Endodermal cell (in vitro differentiated cells): ENCODE measurements around the gene GPR15LG. TPM values are rescaled to one million over a fixed set of nuclear protein-coding genes. Genes with fewer than 3 reads are reported as not detected.

Experiments used
- DNase-seq: peaks from one replicate; pipeline ENCODE4 v3.0.0-alpha.2; 2017
- H3K27ac ChIP-seq: 2 replicates; pipeline ENCODE4 v1.5.1; 2013; ENCODE audit warnings: mild to moderate bottlenecking, low read depth, low read length, moderate library complexity
- H3K27me3 ChIP-seq: 2 replicates; pipeline ENCODE4 v1.6.1; 2013; ENCODE audit warnings: mild to moderate bottlenecking, low read length, moderate library complexity; ENCODE audit not compliant: insufficient read depth, control insufficient read depth, poor library complexity, severe bottlenecking
- H3K36me3 ChIP-seq: 2 replicates; pipeline ENCODE4 v1.7.0; 2013; ENCODE audit warnings: mild to moderate bottlenecking, low read length, moderate library complexity; ENCODE audit not compliant: control insufficient read depth, insufficient read depth
- H3K4me1 ChIP-seq: one replicate; pipeline ENCODE4 v1.7.0; 2013; ENCODE audit warnings: low read length; ENCODE audit not compliant: control insufficient read depth, insufficient read depth
- H3K4me3 ChIP-seq: 2 replicates; pipeline ENCODE4 v1.5.1; 2013; ENCODE audit warnings: mild to moderate bottlenecking, low read length, moderate library complexity
- H3K9ac ChIP-seq: 2 replicates; pipeline ENCODE4 v1.6.1; 2013; ENCODE audit warnings: mild to moderate bottlenecking, low read length, moderate library complexity; ENCODE audit not compliant: poor library complexity, severe bottlenecking; ENCODE audit errors: extremely low read depth
- H3K9me3 ChIP-seq: 2 replicates; pipeline ENCODE4 v1.6.1; 2013; ENCODE audit warnings: mild to moderate bottlenecking, low read length, moderate library complexity; ENCODE audit not compliant: control insufficient read depth
- H3K27ac Mint-ChIP-seq: 2 replicates; pipeline ENCODE4 v1.8.0; 2020; ENCODE audit warnings: mixed read lengths
- H3K27me3 Mint-ChIP-seq: 2 replicates; pipeline ENCODE4 v1.8.0; 2021; ENCODE audit warnings: mild to moderate bottlenecking, mixed read lengths; ENCODE audit not compliant: insufficient read depth
- H3K36me3 Mint-ChIP-seq: 2 replicates; pipeline ENCODE4 v1.8.0; 2020; ENCODE audit warnings: low read depth, mixed read lengths
- H3K4me1 Mint-ChIP-seq: 2 replicates; pipeline ENCODE4 v1.8.0; 2020; ENCODE audit warnings: mixed read lengths
- H3K4me3 Mint-ChIP-seq: 2 replicates; pipeline ENCODE4 v1.8.0; 2020; ENCODE audit warnings: mild to moderate bottlenecking, moderate library complexity, mixed read lengths
- H3K9me3 Mint-ChIP-seq: 2 replicates; pipeline ENCODE4 v1.8.0; 2020; ENCODE audit warnings: mild to moderate bottlenecking, mixed read lengths
- WGBS, 2 experiments: methylation state at CpG; one replicate each; pipeline versions ENCODE4 v1.1.5 to v1.1.7; 2013; ENCODE audit warnings: missing lambda C conversion rate in 2 of 2, mixed read lengths in 1 of 2; ENCODE audit not compliant: insufficient coverage in 1 of 2, insufficient read length in 1 of 2; 5-methylcytosine and 5-hydroxymethylcytosine counted together
- total RNA-seq, 2 donors: library from RNA; stranded (reverse); fragmentation: NEBNext Ultra II Directional in 1 of 2; extraction: Animal tissue kit (Norgen Biotek cat#: 25700) in 1 of 2; gene quantifications; 2 replicates in 1 of 2; 3 replicates in 1 of 2; pipeline ENCODE4 v1.2.1, GENCODE V29; 2021
- TF ChIP-seq, protein P1 (sequence below): fragments of 200-600 bp; sonication (generic); conservative IDR thresholded peaks from 2 replicates; pipeline ENCODE4 v1.5.0; 2021; ENCODE audit warnings: antibody characterized with exemption, mild to moderate bottlenecking

The GPR15LG gene
- total RNA-seq, 2 donors from 2014 or later: not detected

DNA sequence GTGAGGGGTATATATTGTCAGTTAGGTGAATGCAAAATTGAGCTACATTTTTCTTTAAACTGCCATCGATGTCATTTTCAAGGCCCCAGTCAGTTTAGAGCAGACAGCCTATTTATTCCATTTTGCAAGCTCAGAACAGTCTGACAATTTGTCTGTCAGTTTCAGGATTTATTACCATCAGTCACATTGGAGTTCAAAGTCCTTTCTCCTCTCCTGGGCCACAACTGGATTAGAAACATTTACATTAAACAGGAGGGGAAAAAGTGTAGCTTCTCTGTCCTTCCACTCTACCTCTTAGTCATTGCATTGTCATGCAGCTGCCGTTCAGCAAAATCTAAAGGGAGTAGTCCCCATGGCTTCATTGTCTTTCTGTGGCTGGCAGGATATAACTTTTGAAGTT is 37.8 kb upstream of the GPR15LG start:
- H3K9ac ChIP-seq: no peak overlapping the region
- no peak overlapping the region for H3K27ac Mint-ChIP-seq
- H3K4me3 Mint-ChIP-seq: no peak overlapping the region
- no peak overlapping the region for H3K27ac ChIP-seq
- 84 to 100% methylated on average over 1 to 2 of the region's 2 CpGs for WGBS, 2 experiments
- H3K36me3 ChIP-seq: no peaks in the 10 kb centered on the region
- no peaks in the 10 kb centered on the region for H3K9me3 ChIP-seq
- TF ChIP-seq, protein P1, sequence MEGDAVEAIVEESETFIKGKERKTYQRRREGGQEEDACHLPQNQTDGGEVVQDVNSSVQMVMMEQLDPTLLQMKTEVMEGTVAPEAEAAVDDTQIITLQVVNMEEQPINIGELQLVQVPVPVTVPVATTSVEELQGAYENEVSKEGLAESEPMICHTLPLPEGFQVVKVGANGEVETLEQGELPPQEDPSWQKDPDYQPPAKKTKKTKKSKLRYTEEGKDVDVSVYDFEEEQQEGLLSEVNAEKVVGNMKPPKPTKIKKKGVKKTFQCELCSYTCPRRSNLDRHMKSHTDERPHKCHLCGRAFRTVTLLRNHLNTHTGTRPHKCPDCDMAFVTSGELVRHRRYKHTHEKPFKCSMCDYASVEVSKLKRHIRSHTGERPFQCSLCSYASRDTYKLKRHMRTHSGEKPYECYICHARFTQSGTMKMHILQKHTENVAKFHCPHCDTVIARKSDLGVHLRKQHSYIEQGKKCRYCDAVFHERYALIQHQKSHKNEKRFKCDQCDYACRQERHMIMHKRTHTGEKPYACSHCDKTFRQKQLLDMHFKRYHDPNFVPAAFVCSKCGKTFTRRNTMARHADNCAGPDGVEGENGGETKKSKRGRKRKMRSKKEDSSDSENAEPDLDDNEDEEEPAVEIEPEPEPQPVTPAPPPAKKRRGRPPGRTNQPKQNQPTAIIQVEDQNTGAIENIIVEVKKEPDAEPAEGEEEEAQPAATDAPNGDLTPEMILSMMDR: no peak
- no peaks in the 10 kb centered on the region for H3K36me3 Mint-ChIP-seq
- H3K27me3 Mint-ChIP-seq: peaks cover 23% of the 10 kb centered on the region
- H3K9me3 Mint-ChIP-seq: no peaks in the 10 kb centered on the region
- peaks cover 18% of the 10 kb centered on the region for H3K27me3 ChIP-seq
- no peaks in the 10 kb centered on the region for H3K4me1 ChIP-seq
- H3K4me1 Mint-ChIP-seq: peaks cover 6% of the 10 kb centered on the region
- DNase-seq: no peak
- H3K4me3 ChIP-seq: no peak overlapping the region

- no peaks in the 10 kb centered on the region for H3K9me3 ChIP-seq
- peaks cover 9% of the 10 kb centered on the region for H3K36me3 ChIP-seq
- H3K4me3 ChIP-seq: no peak overlapping the region
- WGBS, 2 experiments: 89 to 90% methylated on average over 1 to 2 of the region's 2 CpGs
- H3K27me3 ChIP-seq: peaks cover 10% of the 10 kb centered on the region
- Mint-ChIP-seq H3K27ac (no peak overlapping the region), H3K4me1 (peaks cover 11% of the 10 kb centered on the region), H3K36me3 (peaks cover 8% of the 10 kb centered on the region), H3K4me3 (no peak overlapping the region), H3K9me3 (no peaks in the 10 kb centered on the region), H3K27me3 (peaks cover 15% of the 10 kb centered on the region)
- TF ChIP-seq, protein P1: no peak
- no peak overlapping the region for H3K9ac ChIP-seq
- H3K4me1 ChIP-seq: no peaks in the 10 kb centered on the region
- H3K27ac ChIP-seq: no peak overlapping the region
- DNase-seq: no peak
Measured at GRCh38 chr10:84137811-84138210, 35.8 kb upstream of the GPR15LG start.

DNA sequence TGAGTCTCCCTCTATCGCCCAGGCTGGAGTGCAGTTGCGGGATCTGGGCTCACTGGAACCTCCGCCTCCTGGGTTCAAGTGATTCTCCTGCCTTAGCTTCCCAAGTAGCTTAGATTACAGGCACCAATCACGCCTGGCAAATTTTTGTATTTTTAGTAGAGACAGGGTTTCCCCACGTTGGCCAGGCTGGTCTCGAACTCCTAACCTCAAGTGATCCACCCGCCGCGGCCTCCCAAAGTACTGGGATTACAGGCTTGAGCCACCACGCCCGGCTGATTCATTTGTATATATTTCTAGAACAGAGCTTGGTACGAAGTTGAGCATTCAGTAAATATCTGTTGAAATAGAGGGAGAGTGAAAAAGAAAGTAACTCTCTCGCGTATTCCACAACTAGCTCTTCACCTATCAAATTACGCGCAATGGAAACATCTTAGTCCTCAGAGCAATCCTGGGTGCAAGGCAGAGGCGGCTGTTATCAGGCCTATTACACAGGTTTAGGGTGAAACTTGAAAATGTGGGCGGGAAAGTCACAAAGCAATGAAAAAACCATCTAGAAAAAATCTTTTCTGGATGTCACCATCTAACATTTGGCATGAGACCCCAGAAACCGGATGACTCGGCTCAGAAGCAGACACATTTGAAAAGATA is 35.0 kb upstream of the GPR15LG start:
- no peak for DNase-seq
- Histone ChIP-seq H3K9me3 (no peaks in the 10 kb centered on the region), H3K4me1 (no peaks in the 10 kb centered on the region), H3K9ac (peak overlapping the region; percentile 89), H3K27ac (no peak overlapping the region), H3K36me3 (peaks cover 17% of the 10 kb centered on the region), H3K27me3 (peaks cover 4% of the 10 kb centered on the region), H3K4me3 (peak overlapping the region; percentile 80)
- WGBS, 2 experiments: 86 to 93% methylated on average over 7 to 20 of the region's 20 CpGs
- Mint-ChIP-seq H3K27me3 (peaks cover 9% of the 10 kb centered on the region), H3K4me3 (peak overlapping the region; percentile 97), H3K27ac (peak overlapping the region; percentile 98), H3K9me3 (no peaks in the 10 kb centered on the region), H3K4me1 (peaks cover 11% of the 10 kb centered on the region), H3K36me3 (peaks cover 16% of the 10 kb centered on the region)
- TF ChIP-seq, protein P1: no peak
